Stimulated activated naive CD4-positive, alpha-beta T cell (primary cell): ENCODE results near the gene MEIOC.
"Not testable (repeated sequence)": the region's sequence is repeated elsewhere in the genome, so short reads cannot be mapped to it uniquely, and the experiment has no call there.

ENCODE experiments used
- DNase-seq, 6 experiments: peaks; one replicate each; lab custom pipeline; 2025; lab: John Stamatoyannopoulos, UW

Gene MEIOC

DNA sequence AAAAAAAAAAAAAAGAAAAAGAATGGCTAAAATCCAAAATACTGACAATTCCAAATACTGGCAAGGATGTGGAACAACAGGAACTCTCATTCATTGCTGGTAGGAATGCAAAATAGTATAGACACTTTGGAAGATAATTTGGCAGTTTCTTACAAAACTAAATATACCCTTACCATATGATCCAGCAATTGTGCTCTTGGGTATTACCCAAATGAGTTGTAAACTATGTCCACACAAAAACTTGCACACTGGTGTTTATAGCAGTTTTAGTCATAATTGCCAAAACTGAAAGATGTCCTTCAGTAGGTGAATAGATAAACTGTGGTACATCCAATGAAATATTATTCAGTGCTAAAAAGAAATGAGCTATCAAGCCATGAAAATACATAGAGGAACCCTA lies 8.5 kb upstream of the MEIOC start:
- DNase-seq = no peak

DNA sequence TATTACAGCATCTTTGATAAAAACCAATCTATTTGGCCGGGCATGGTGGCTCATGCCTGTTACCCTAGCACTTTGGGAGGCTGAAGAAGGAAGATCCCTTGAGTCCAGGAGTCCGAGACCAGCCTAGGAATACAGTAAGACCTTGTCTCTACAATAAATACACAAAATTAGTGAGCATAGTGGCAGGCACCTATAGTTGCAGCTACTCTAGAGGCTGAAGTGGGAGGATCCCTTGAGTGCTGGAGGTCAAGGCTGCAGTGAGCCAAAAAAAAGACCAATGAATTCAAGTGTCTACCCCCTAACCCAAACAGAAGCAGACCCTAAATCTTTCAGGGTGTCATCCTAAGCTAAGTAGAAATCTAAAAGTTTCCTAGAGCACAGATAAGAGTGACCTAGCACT lies 7.3 kb upstream of the MEIOC start:
- DNase-seq = no peak

DNA sequence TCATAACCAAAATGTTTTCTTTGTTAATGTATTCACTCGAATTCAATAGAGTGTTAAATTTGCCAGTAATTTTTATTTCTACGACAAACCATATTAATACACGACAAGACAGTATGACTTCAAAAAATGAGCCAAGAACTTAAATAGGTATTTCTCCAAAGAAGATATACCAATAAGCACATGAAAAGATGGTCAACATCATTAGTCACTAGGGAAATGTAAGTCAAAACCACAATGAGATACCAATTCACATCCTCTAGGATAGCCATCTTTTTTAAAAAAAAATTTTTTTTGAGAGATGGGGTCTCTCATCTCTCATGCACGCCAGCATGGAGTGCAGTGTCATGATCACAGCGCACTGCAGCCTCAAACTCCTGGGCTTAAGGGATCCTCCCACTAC lies 5.0 kb upstream of the MEIOC start:
- no peak for DNase-seq

DNA sequence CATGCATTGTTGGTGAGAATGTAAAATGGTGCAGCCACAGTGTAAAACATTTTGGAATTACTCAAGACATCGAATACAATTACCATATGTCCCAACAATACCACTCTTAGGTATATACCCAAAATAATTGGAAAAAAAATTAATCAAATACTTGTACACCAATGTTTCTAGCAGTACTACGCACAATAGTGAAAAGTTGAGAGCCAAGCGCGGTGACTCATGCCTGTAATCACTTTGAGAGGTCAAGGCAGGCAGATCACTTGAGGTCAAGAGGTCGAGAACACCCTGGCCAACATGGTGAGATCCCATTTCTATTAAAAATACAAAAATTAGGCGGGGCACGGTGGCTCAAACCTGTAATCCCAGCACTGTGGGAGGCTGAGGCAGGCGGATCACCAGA lies 3.5 kb upstream of the MEIOC start:
- DNase-seq = no peak

DNA sequence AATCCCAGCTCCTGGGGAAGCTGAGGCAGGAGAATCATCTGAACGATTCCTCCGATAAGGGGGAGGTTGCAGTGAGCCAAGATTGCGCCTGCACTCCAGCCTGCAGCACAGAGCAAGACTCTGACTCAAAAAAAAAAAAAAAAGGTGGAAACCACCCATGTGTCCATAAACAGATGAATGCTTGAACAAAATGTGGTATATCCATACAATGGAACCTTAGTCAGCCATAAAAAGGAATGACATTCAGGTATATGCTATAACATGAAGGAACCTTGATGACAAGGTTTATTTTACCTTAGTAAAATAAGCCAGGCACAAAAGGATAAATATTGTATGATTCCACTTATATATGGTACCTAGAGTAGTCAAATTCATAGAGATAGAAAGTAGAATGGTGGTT lies 2.9 kb upstream of the MEIOC start:
- no peak for DNase-seq

DNA sequence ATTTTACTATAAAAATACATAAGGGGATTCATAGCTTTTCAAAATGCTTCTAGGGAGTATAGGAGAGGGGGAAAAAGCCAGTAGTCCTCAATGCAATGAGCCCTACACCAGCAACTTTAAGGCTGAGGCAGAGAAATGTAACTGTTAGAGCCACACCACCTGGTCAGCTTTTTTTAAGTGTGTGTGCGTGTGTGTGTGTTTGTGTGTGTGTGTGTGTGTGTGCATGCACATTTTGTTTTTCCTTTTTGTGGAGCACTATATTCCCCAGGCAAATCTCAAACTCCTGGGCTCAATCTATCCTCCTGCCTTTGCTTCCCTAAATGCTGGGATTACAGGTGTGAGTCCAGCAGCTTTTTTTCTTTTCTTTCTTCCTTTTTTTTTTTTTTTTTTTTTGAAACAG lies 2.3 kb upstream of the MEIOC start:
- DNase-seq = no peak

DNA sequence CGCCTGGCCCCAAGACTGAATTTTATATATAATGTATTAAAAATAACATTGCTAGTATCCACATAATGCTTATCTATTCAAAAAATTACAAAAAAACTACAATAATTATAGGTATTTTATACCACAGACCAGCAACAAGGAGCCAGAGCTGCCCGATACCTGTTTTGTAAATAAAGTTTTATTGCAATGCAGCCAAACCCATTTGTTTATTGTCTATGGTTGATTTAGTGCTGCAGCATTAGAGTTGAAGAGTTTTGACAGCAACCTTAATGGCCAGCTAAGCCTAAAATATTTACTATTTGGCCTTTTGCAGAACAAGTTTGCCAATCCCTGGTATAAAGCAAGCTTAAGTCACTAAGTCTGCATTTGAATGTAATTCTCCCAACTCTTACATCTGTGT lies 5.6 kb downstream of the MEIOC start:
- DNase-seq = no peak

DNA sequence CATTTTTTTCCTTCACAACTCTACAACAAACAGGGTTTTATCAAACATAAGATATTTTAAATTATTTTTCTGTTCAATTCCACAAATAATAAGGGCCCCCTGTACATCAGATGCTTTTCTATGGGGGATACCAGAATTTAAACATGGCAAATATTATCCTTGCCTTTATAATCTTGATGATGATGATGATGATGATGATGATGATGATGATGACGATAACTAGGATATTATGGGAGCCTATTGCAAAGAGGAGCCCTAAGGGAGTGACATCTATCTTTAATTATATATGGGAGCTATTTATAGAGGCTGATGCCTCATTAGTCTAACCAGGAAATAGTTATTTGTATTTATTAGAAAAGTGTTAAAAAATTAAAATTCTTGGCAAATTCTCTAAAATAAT lies 6.8 kb downstream of the MEIOC start:
- DNase-seq = no peak

DNA sequence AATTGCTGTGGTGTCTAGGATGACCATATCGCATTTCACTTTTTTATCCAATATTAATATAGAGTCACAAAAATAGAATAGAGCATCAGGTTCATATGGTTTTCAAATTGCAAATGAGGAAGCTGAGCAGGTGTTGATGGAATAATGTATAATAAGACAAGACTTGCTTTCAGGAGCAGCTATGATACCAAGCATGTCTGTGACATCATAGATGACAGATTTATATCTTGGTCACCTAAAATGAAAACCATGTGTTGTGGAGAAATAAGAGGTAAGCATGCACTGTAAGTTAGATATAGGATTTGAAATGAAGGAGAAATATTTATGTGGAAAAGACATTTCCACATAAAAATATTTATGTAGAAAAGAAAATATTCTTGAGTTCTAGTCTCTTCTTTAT lies 8.6 kb downstream of the MEIOC start:
- DNase-seq = no peak

DNA sequence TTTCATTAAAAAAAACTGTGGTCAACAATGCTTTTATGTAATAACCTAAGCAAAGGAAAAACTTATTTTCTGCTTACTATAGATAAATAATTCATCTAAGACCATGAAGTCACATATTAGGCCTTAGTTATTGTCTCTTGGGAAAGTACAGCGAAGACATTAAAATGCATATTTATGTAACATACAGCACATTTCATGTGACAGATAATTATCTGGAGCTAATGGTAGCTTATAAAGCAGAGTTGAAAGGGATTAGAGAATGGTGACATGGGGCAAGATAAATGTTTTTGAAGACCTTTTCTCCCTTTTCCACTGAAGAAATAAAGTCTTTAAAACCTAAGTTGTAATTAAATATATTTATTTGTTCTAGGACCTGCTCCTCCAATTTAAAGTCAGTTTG lies 9.7 kb downstream of the MEIOC start:
- DNase-seq = no peak

DNA sequence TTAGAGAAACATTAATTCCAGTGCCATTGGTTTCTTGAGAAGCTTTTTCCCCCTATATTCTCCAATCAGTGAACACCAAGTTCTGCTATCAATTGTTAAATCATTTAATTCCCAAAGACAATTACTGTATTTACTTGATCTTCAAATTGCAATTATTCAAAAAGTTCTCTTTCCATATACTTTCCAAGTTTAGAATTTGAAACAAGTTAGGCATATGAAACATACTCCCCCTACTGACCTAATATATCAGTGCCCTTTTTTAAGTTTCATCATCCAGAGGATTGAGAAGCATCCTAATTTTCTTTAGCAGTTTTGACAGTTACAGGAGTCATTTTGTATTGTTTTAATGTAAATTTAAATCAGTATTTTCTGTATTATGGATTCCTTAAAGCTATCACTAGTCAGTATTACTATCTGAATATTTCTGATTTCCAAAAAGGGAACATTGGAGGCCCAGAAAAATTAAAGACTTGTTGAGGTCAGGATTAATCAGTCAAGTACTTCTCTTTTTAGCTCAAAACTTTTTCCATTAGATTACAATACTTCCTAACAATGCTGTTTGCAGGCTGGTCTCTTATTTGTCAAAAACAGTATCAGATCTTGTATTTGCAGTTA lies 16.3 kb downstream of the MEIOC start:
- DNase-seq = no peak

DNA sequence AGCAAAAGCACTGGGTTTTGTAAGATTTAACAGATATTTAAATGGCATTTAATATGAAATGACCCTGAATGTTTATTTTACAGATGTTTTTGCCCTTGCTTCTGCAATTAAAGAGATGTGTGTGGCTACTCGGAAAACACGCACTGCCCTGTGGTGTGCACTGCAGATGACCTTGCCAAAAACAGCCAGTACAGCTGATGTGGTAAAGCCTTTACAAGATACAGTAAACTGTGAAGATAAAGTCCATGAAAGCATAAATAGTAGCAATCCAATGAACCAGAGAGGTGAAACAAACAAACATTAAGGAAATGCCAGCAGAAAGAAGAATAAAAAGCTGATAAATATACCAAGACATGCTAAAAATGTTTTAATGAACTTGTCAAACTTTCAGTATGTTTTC lies 17.6 kb downstream of the MEIOC start:
- DNase-seq = no peak

DNA sequence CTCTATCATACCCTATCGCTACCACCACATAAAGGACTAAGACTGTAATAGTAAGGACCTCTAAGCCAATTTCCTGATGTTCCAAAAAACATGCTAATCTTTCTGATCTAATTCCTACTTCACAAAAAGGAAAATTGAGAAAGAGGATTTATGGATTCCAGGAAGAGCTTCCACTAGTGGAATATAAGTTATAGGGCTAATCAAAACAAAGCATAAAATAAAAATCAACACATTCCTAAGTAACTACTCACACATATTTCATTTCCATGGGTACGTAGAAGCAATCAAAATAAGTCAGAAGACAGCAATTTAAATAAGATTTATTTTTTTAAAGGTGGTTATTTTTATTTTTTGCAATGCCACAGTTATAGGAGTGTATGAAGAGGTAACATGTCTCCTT lies 20.9 kb downstream of the MEIOC start:
- DNase-seq = no peak

DNA sequence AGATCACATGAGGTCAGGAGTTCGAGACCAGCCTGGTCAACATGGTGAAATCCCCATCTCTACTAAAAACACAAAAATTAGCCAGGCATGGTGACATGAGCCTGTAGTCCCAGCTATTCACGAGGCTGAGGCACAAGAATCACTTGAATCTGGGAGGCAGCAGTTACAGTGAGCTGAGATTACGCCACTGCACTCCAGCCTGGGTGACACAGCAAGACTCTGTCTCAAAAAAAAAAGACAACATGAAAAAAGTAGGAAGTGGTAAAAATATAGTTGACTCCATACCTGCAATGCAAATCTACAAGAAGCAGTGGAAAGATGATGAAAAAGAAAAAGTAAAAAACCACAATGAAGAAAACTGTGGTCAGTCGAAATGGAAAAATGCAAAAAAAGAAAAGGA lies 27.0 kb downstream of the MEIOC start:
- DNase-seq = not testable (repeated sequence)

DNA sequence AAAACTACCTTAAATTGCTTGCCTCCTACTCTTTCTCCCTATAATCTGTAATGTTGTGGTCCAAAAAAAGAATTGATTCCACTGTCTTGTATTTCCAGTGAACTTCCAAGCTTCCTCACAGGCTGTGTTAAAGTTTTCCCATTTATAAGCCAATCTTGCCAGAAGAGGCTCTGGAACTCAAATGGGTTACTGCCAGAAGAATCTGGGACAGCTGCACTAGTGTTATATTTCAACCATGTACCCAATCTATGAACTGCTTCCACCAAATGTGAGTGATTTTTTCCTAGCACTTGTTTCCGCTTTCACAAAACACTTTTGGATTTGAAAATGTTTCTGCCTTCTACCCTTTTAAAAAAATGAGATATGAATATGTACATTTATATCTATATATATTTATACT lies 31.5 kb downstream of the MEIOC start:
- no peak for DNase-seq

DNA sequence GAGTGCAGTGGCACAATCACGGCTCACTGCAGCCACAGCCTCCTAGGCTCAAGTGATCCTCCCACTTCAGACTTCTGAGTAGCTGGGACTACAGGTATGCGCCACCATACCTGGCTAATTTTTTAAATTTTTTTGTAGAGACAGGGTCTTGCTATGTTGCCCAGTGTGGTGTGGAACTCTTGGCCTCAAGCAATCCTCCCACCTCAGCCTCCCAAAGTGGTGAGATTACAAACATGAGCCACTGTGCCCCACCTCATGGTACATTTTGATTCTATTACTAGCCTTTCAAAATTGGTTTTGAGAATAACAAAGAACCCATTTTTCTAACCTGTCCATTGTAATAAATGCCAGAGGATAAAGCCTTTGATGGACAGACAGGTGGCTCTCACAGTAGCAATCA lies 31.9 kb downstream of the MEIOC start:
- DNase-seq = no peak

DNA sequence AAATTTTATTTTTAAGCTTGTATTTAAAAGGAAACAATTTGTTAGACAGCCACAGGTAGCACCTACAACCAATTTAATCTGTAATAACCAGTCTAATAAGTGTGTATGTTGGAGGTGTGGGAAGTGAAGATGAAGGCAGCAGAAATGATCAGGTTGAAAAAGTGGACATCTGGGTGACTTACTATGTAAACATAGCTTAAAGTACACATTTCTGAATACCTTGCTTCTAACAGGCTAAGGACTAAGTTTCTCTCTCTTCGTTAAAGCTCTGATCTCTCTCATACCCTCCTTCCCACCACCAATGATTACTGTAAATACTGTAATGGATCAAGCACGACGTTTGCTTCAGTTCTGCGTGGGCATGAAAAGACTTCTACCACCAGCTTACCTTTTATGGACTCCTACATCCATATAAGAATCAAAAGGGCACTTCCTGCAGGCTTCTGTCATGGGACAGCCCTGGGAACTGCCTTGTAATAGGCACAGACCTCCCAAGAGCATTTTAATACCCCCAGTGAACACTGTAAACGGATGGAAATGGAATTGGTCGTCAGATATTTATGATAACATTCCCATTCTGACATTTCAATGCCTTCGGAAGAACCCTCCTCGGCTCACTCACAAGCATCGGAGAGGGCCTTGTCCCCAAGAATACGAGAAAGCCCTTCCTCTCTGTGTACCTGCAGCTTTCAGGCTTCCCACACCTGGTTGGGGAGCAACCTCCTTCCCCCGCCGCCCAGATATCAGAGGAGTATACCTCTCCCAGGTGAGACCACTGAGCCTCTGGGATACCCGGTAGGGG lies 32.6 kb downstream of the MEIOC start:
- DNase-seq = no peak

DNA sequence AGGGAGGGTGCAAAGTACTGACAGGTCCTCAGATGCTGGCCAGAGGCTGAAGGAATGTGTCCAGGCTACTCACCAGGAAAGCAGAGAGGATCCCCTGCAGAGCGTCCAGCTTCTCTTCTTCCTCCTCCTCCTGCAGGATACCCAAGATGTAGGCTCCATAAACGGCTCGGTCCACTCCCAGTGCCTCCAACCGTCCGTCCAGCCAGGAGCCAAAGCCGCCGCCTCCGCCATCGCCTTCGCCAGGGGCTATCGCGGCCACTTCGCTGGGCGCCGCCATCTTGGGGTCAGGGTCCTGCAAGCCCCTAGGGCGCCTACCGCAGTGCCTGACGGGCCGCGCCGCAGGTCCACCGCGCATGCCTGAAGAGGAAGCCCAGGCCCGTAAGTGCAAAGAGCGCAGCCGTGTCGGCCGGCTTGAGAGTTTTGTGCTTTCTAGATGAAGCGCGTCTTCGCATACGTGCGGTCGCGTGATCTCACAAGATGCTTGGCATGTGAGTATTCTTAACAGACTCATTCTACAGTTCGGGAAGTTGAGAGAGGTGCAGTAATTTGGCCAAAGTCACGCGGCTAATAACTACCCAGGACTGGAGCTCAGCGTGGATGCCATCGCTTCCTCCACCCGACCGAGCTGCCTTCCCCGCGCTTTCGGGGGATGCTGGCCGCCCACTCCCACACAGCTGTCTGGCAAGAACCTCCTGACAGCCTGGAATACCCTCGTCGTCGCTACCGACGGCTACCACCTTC lies 33.4 kb downstream of the MEIOC start, which contains the start of gene CCDC43:
Gene CCDC43, minus strand, starts transcription at position 300 of the 741 bp plus-strand sequence. Its CDS starts 23 bp downstream, at position 277.
- DNase-seq = peak; percentile 83 to 92 (median 88)

DNA sequence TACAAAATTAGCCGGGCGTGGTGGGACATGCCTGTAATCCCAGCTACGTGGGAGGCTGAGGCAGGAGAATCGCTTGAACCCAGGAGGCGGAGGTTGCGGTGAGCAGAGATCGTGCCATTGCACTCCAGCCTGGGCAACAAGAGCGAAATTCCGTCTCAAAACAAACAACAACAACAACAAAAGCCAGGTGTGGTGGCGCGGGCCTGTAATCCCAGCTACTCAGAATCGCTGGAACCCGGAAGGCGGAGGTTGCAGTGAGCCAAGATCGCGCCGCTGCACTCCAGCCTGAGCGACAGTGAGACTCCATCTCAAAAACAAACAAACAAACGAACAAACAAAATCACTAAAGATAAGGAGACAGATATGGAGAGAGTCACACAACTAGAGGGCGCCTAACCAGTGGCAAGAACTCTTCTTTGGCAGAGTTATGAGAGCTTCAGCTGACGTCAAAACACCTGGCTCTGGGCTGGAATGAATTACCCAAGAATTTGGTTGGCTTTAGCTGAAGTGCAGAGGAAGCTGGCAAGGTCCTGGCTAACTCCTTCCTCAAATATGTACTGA lies 34.6 kb downstream of the MEIOC start:
- DNase-seq = peak in 1 of 6 experiments; percentile 6

DNA sequence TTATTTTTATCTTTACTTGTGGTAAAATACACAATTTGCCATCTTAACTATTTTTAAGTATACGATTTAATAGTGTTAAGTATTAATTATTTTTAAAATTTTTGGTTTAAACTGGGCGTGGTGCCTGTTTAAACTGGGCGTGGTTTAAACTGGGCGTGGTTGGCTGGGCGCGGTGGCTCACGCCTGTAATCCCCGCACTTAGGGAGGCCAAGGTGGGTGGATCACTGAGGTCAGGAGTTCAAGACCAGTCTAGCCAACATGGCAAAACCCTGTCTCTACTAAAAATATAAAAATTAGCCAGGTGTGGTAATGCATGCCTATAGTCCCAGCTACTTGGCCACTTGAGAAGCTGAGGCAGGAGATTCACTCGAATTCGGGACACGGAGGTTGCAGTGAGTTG lies 37.3 kb downstream of the MEIOC start:
- no peak for DNase-seq

DNA sequence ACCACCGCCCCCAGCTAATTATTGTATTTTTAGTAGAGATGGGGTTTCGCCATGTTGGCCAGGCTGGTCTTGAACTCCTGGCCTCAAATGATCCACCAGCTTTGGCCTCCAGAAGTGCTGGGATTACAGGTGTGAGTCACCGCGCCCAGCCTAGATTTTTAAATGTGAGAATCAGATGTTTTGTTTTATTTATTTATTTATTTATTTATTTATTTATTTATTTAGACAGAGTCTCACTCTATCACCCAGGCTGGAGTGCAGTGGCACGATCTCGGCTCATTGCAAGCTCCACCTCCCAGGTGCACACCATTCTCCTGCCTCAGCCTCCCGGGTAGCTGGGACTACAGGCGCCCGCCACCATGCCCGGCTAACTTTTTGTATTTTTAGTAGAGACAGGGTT lies 44.0 kb downstream of the MEIOC start:
- DNase-seq = not testable (repeated sequence)

DNA sequence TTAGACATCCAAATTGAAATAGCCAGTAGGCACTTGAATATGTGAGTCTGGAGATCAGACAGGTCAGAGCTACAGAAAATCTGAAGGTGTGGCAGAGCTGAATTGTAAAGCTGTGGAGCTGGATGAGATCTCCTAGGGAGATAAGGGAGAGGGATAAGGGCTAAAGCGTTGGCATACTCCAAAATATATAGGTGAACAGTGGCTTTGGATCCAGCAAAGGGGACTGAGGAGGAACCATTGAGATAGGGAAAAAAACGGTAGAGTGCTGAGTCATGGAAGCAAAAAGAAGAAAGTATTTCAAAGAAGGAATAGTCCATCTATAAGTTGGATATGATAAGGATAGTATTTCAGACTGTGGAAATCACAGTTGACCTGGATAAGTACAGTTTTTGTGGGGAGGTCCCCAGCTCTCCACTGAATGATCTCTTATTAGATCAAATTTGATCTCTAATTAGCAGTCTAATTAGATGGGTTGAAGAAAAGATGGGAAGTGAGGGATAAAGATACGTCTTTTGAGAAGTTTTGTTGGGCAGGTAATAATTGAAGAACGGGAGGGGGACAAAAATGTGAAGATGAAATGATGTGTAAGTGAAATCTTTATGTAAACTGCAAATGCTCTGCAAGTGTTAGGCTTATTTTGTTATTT lies 51.6 kb downstream of the MEIOC start:
- no peak for DNase-seq
